ENCODE results near the gene TK2. TPM values are rescaled to one million over a fixed set of nuclear protein-coding genes. Genes with fewer than 3 reads are reported as not detected.
A peak's percentile ranks its signal among the peaks of the same experiment; 100 is the strongest.

Gene TK2
- total RNA-seq, 2 donors from 2014 or later = 7.9 to 11.5 TPM

DNA sequence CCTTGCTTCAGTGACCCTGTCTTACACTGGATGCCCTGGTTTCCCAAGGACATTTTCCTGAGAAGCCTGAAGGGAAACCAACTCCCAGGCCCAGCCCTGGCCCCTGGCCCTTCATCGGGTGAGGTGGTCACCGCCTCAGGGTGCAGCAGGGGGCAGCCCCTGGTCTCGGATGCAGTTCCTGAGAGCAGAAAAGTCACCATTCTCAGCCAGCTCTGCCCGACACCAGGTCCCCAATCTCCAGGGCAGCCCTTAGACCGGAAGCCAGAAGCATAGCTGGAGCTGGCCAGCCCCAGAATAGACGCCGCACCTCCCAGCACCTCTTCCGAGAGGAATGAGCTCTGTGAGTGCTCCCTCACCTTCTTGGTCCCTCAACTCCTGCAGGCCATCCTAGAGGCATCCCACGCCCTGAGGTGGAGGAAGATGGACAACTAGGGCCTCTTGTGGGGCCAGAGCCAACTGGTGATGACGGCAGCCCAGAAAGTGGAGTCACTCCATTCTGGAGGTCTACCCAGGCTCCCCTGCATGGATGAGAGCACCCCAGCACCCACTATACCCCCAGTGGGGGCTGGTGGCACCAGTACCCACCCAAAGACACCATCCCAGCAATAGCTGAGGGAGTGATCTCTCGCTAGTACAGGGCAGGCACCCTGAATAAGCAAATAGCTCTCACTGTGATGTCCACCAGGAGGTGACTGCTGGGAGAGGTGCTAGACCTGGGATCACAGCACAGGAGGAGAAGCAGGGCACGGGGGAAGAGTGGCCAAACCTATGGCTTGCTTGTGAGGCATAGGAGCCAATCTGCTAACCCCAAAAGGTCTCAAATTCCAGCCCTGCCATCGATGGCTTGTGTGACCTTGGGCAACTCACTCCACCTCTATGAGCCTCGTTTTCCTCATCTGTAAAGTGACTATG lies 56.2 kb downstream of the TK2 start:
- Mint-ChIP-seq H3K27ac (no peak overlapping the region), H3K36me3 (ENCODE audit: low read depth) (no peaks in the 10 kb centered on the region), H3K4me1 (peaks cover 6% of the 10 kb centered on the region), H3K27me3 (ENCODE audit: insufficient read depth) (peaks cover 43% of the 10 kb centered on the region), H3K4me3 (no peak overlapping the region), H3K9me3 (peaks cover 22% of the 10 kb centered on the region)
- TF ChIP-seq, protein P1, sequence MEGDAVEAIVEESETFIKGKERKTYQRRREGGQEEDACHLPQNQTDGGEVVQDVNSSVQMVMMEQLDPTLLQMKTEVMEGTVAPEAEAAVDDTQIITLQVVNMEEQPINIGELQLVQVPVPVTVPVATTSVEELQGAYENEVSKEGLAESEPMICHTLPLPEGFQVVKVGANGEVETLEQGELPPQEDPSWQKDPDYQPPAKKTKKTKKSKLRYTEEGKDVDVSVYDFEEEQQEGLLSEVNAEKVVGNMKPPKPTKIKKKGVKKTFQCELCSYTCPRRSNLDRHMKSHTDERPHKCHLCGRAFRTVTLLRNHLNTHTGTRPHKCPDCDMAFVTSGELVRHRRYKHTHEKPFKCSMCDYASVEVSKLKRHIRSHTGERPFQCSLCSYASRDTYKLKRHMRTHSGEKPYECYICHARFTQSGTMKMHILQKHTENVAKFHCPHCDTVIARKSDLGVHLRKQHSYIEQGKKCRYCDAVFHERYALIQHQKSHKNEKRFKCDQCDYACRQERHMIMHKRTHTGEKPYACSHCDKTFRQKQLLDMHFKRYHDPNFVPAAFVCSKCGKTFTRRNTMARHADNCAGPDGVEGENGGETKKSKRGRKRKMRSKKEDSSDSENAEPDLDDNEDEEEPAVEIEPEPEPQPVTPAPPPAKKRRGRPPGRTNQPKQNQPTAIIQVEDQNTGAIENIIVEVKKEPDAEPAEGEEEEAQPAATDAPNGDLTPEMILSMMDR (conservative IDR thresholded peaks at IDR 0.05) = no peak
- Histone ChIP-seq H3K9me3 (ENCODE audit: control insufficient read depth, low read length) (peaks cover 4% of the 10 kb centered on the region), H3K27me3 (ENCODE audit: control insufficient read depth, insufficient read depth, low read length, poor library complexity, severe bottlenecking) (no peaks in the 10 kb centered on the region), H3K4me3 (ENCODE audit: low read length) (no peak overlapping the region), H3K27ac (ENCODE audit: low read depth, low read length) (no peak overlapping the region), H3K4me1 (ENCODE audit: control insufficient read depth, insufficient read depth, low read length) (no peaks in the 10 kb centered on the region), H3K9ac (ENCODE audit: extremely low read depth, low read length, poor library complexity, severe bottlenecking) (no peak overlapping the region), H3K36me3 (ENCODE audit: control insufficient read depth, insufficient read depth, low read length) (no peaks in the 10 kb centered on the region)
- peak; percentile 35 for DNase-seq
- WGBS, 2 experiments (ENCODE audit: insufficient coverage in 1 of 2, insufficient read length in 1 of 2) = 89 to 96% methylated on average over 5 to 14 of the region's 14 CpGs

DNA sequence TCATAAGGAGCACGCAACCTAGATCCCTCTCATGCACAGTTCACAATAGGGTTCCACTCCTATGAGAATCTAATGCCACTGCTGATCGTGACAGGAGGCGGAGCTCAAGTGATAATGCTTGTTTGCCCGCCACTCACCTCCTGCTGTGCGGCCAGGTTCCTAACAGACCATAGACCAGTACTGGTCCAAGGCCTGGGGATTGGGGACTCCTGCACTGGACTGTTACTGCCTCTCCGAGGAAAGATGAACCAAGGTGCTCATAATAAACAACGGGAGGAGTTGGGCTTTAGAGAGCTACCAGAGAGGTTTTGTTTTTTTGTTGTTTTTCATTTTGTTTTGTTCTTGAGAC lies 58.2 kb downstream of the TK2 start:
- H3K36me3 ChIP-seq (ENCODE audit: control insufficient read depth, insufficient read depth, low read length) = no peaks in the 10 kb centered on the region
- H3K9me3 ChIP-seq (ENCODE audit: control insufficient read depth, low read length) = peaks cover 4% of the 10 kb centered on the region
- TF ChIP-seq, protein P1 (conservative IDR thresholded peaks at IDR 0.05) = no peak
- no peak overlapping the region for H3K27ac ChIP-seq (ENCODE audit: low read depth, low read length)
- Mint-ChIP-seq H3K36me3 (ENCODE audit: low read depth) (no peaks in the 10 kb centered on the region), H3K27me3 (ENCODE audit: insufficient read depth) (peaks cover 32% of the 10 kb centered on the region), H3K9me3 (peaks cover 20% of the 10 kb centered on the region), H3K4me3 (no peak overlapping the region), H3K27ac (no peak overlapping the region), H3K4me1 (peaks cover 6% of the 10 kb centered on the region)
- H3K9ac ChIP-seq (ENCODE audit: extremely low read depth, low read length, poor library complexity, severe bottlenecking) = no peak overlapping the region
- H3K27me3 ChIP-seq (ENCODE audit: control insufficient read depth, insufficient read depth, low read length, poor library complexity, severe bottlenecking) = no peaks in the 10 kb centered on the region
- 78 to 83% methylated on average over 6 to 7 of the region's 7 CpGs for WGBS, 2 experiments (ENCODE audit: insufficient coverage in 1 of 2, insufficient read length in 1 of 2)
- no peak overlapping the region for H3K4me3 ChIP-seq (ENCODE audit: low read length)
- no peaks in the 10 kb centered on the region for H3K4me1 ChIP-seq (ENCODE audit: control insufficient read depth, insufficient read depth, low read length)
- DNase-seq = peak; percentile 72

DNA sequence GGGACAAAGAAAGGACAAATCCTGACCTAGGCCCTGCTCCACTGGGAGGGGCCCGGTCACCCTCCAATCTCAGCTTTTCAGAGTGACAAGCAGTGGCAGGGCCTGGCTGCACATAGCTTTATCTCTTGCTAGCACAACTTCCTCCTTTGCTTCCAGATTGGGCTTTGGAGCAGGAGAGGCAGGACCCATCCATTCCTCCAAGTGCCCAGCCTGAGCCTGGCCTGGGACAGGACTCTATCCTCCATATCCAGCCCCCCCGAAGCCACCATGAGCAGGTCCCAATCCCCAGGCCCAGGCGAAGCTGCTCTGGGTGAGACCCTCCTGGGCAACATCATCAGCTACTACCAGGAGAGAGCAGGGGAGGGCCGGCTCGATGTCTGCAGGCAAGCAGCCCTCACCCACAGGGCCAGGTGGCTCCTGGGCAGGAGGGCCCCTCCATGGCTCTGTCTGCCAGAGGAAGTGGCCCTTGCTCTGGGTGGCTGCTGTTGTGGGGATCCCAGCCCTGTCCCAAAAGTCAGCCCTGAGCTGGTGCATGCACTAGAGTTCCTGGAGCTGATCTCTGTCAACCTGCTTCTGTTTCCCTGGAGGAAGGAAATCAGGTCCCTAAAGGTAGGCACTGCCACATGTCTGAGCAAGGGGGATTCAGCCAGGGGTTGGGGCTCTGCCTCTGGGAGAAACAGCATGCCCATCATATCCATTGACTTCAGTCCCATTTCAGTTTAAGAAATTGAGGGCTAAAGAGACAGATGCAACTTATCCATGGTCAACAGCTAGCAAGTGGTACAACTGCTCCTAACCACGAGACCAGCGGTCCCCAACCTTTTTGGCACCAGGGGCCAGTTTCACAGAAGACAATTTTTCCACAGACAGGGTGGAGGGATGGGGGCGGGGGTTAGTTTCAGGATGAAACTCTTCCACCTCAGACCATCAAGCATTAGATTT lies 58.9 kb downstream of the TK2 start:
- Histone ChIP-seq H3K9me3 (ENCODE audit: control insufficient read depth, low read length) (peaks cover 4% of the 10 kb centered on the region), H3K27ac (ENCODE audit: low read depth, low read length) (no peak overlapping the region), H3K27me3 (ENCODE audit: control insufficient read depth, insufficient read depth, low read length, poor library complexity, severe bottlenecking) (no peaks in the 10 kb centered on the region), H3K4me3 (ENCODE audit: low read length) (no peak overlapping the region), H3K36me3 (ENCODE audit: control insufficient read depth, insufficient read depth, low read length) (no peaks in the 10 kb centered on the region), H3K4me1 (ENCODE audit: control insufficient read depth, insufficient read depth, low read length) (no peaks in the 10 kb centered on the region), H3K9ac (ENCODE audit: extremely low read depth, low read length, poor library complexity, severe bottlenecking) (no peak overlapping the region)
- H3K27me3 Mint-ChIP-seq (ENCODE audit: insufficient read depth) = peaks cover 29% of the 10 kb centered on the region
- DNase-seq = no peak
- no peaks in the 10 kb centered on the region for H3K36me3 Mint-ChIP-seq (ENCODE audit: low read depth)
- 90 to 100% methylated on average over 3 to 8 of the region's 8 CpGs for WGBS, 2 experiments (ENCODE audit: insufficient coverage in 1 of 2, insufficient read length in 1 of 2)
- TF ChIP-seq, protein P1 (conservative IDR thresholded peaks at IDR 0.05) = no peak
- peaks cover 6% of the 10 kb centered on the region for H3K4me1 Mint-ChIP-seq
- peaks cover 13% of the 10 kb centered on the region for H3K9me3 Mint-ChIP-seq
- no peak overlapping the region for H3K4me3 Mint-ChIP-seq
- no peak overlapping the region for H3K27ac Mint-ChIP-seq
